Skeletal muscle tissue (tissue), 4 donors: ENCODE results near the gene PRRC2B. TPM values are rescaled to one million over a fixed set of nuclear protein-coding genes. Genes with fewer than 3 reads are reported as not detected.
"Not testable (repeated sequence)": the region's sequence is repeated elsewhere in the genome, so short reads cannot be mapped to it uniquely, and the experiment has no call there.

Source experiments
- H3K27ac ChIP-seq: one replicate; pipeline ENCODE4 v1.7.0; 2013; ENCODE audit warnings: mild to moderate bottlenecking, low read depth, low read length, inconsistent platforms
- H3K27me3 ChIP-seq, 3 donors: one replicate each; pipeline ENCODE4 v1.7.0; 2013; ENCODE audit warnings: low read length in 3 of 3; ENCODE audit not compliant: control insufficient read depth in 3 of 3, insufficient read depth in 3 of 3
- H3K36me3 ChIP-seq, 3 donors: one replicate each; pipeline ENCODE4 v1.7.0; 2013; ENCODE audit warnings: low read length in 3 of 3; ENCODE audit not compliant: control insufficient read depth in 3 of 3, insufficient read depth in 3 of 3
- H3K4me1 ChIP-seq, 3 donors: one replicate each; pipeline ENCODE4 v1.7.0; 2013; ENCODE audit warnings: low read length in 3 of 3, mild to moderate bottlenecking in 3 of 3; ENCODE audit not compliant: control insufficient read depth in 3 of 3, insufficient read depth in 3 of 3
- H3K4me3 ChIP-seq, 3 donors: one replicate each; pipeline ENCODE4 v1.7.0; 2013; ENCODE audit warnings: low read length in 3 of 3
- H3K9ac ChIP-seq, 3 donors: one replicate each; pipeline ENCODE4 v1.7.0; 2013; ENCODE audit warnings: low read length in 3 of 3, mild to moderate bottlenecking in 3 of 3, moderate library complexity in 2 of 3, low read depth in 1 of 3
- H3K9me3 ChIP-seq, 3 donors: one replicate each; pipeline ENCODE4 v1.7.0; 2013; ENCODE audit warnings: low read length in 3 of 3; ENCODE audit not compliant: control insufficient read depth in 3 of 3
- total RNA-seq: library from RNA; depleted of rRNA; stranded (reverse); fragments of >200 nt; gene quantifications from one replicate; pipeline ENCODE4 v1.2.3, GENCODE V29; 2014
- donor health status: Osteomylitis.

PRRC2B gene
- total RNA-seq, result 68.4 TPM

DNA sequence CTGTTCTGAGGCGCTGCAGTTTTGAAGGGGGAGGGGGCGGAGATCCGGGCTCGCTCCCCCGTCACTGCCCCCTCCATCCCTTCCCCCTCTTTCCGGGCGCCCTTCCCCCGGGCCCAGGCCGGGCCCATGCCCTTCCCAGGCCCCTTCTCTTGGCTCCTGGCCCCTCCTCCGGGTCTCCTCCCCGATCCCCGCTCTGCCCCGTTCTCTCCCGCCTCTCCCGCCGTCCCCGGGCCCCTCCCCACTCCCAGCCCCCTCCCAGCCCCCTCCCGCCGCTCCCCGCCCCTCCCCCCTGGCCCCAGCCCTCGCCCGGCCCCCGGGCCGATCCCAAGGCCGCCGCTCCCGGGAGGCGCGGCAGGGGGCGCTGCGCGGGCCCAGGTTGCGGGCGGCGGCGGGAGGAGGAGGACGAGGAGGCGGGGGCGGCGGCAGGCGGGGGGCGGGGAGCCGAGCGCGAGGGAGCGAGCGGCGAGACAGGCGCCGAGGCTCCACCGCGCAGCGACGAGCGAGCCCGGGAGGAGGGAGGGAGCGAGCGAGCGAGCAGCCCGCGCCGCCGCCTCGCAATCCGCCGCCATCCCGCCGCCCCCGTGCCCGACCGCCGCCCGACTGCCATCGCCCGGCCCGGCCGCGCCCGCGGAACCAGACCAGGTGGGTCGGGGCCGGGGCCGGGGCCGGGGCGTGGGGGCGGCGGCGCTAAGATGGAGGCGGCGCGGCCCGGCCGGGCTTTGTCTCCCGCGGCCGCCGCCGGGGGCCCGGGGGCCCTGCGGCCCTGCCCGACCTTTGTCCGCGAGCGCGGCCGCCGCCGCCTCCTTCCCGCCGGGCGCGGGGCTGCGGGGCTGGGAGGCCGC is at the start of gene PRRC2B:
Gene PRRC2B (plus strand): TSS at position 465 of the 842 bp plus-strand sequence. CDS start 36,059 bp downstream, outside the sequence.
- Histone ChIP-seq H3K4me1 (peaks cover 36 to 37% (median 36%) of the 10 kb centered on the region in 3 donors), H3K9me3 (no peaks in the 10 kb centered on the region), H3K27ac (peak within 1 kb of the TSS; percentile 87), H3K9ac (peak within 1 kb of the TSS; percentile 77 to 85 (median 78)), H3K4me3 (peak within 1 kb of the TSS; percentile 66 to 73 (median 72)), H3K36me3 (no peaks in the 10 kb centered on the region), H3K27me3 (no peaks in the 10 kb centered on the region)

DNA sequence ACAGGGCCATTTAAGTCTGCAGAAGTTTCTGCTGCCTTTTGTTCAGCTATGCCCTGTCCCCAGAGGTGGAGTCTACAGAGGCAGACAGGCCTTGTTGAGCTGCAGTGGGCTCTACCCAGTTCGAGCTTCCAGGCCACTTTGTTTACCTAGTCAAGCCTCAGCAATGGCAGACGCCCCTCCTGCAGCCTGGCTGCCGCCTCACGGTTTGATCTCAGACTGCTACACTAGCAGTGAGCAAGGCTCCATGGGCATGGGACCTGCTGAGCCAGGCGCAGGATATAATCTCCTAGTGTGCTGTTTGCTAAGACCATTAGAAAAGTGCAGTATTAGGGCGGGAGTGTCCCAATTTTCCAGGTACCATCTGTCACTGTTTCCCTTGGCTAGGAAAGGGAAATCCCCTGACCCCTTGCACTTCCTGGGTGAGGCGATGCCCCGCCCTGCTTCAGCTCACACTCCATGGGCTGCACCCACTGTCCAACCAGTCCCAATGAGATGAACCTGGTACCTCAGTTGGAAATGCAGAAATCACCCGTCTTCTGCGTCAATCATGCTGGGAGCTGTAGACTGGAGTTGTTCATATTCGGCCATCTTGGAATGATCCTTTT is 48.9 kb upstream of the PRRC2B start:
- H3K4me1 ChIP-seq, result peaks cover 6 to 20% (median 8%) of the 10 kb centered on the region in 3 donors
- not testable (repeated sequence) for H3K27me3 ChIP-seq, H3K9me3 ChIP-seq, H3K27ac ChIP-seq, H3K9ac ChIP-seq, H3K4me3 ChIP-seq, H3K36me3 ChIP-seq

DNA sequence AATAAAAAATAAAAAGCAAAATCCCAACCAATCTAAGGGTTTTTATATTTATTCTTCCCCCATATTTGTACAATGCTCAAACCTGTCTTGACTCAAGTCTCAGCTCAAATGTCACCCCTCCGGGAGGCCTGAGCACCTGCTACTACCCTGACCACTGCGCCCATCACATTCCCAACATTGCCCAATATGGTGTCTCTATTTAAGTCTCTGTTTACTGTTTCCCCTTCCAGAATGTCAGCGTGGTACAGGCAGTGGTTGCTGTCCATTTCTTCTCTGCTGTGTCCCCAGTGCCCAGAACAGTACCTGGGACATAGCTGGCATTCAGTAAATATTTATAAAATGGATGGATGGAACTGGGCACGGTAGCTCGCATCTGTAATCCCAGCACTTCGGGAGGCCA is 47.3 kb upstream of the PRRC2B start:
- Histone ChIP-seq H3K4me3 (no peak overlapping the region), H3K9ac (no peak overlapping the region), H3K4me1 (peaks cover 9 to 23% (median 12%) of the 10 kb centered on the region in 3 donors), H3K36me3 (no peaks in the 10 kb centered on the region), H3K27ac (no peak overlapping the region), H3K9me3 (no peaks in the 10 kb centered on the region), H3K27me3 (no peaks in the 10 kb centered on the region)

DNA sequence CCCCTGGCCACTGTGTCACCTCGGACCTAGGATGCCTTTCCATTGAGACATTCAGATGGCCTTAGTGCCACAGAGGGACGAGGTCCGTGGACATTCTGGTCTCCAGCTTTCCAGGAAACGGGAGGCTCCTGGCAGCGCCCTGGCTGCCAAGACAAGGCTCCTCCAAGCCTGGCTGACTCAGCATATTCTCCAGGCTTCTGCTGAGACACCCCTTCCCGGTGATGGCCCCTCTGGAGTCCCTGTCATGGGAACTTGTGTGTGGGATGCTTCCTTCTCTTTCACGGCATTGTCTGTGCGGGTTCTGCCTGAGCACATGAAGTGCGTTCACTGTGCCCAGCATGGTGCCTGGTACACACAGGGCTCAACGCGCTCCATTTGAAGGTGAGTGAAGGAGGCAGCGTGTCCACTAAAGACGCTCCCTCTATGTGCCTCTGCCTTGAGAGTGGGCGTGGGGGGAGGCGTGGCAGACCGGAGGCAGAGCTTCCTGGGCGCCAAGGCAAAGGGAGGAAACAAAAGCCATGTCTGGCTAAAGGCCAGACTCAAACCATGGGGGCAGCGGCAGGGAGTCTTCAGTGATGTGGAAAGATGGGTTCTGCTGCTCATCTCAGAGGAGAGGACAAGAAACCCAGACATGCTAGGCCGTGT is 46.4 kb upstream of the PRRC2B start:
- H3K27ac ChIP-seq, result no peak overlapping the region
- no peaks in the 10 kb centered on the region for H3K9me3 ChIP-seq
- H3K4me1 ChIP-seq, result peaks cover 9 to 23% (median 12%) of the 10 kb centered on the region in 3 donors
- no peaks in the 10 kb centered on the region for H3K36me3 ChIP-seq
- H3K4me3 ChIP-seq, result no peak overlapping the region
- H3K9ac ChIP-seq, result no peak overlapping the region
- no peaks in the 10 kb centered on the region for H3K27me3 ChIP-seq

DNA sequence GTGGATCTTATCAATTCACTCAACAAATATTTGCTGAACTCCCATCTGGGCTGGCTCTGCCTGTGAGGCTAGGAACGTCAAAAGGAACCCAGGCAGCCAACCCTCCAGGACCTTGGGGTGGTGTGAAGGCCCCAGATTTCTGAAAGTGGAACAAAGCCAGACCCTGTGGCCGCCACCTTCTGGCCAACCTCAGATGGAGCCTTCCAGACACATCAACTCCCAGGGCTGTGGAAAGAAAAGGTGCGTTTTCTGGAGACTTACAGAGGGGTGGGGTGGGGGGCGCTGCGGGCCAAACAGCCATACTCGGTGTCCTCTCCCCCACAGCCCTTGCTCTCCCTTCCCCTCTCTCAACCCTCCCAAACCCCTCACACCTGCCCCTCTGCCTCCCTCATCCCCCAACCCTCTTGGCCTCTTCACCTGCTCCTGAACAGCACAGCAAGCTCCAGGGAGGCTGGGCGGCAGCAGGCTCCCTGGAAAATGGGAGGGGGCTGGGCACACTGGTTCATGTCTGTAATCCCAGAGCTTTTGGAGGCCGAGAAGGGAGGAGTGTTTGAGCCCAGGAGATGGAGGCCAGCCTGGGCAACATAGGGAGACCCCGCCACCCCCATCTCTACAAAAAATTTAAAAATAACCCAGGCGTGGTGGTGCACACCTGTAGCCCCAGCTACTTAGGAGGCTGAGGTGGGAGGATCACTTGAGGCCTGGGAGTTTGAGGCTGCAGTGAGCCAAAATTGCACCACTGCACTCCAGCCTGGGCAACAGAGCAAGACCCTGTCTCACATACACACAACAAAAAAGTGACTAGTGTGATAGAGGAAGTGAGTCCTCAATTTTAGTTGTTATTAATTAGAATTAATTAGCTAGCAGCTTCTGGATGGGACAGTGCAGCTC is 45.0 kb upstream of the PRRC2B start:
- peaks cover 9 to 23% (median 12%) of the 10 kb centered on the region in 3 donors for H3K4me1 ChIP-seq
- no peaks in the 10 kb centered on the region for H3K27me3 ChIP-seq
- no peak overlapping the region for H3K4me3 ChIP-seq
- H3K36me3 ChIP-seq, result no peaks in the 10 kb centered on the region
- no peak overlapping the region for H3K27ac ChIP-seq
- no peak overlapping the region for H3K9ac ChIP-seq
- no peaks in the 10 kb centered on the region for H3K9me3 ChIP-seq

DNA sequence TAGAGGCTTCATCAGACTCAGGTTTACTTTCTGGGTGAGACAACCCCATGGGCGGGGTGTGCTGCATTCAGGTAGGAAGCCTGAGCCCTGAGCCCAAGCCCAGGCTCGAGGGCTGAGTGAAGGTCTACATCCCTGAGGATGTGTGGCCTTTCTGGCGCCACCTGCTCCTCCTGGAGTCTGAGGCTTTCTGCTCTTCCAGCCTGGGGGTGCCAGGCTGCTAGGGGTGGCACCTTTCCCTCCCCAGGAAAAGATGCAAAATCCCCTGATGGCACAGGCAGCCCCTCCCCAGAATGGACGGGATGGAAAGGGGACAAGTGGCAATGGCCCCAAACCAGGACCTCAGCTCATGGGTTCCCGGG is 44.4 kb upstream of the PRRC2B start:
- Histone ChIP-seq H3K36me3 (no peaks in the 10 kb centered on the region), H3K9ac (peak overlapping the region; percentile 57 to 76 (median 68)), H3K27me3 (no peaks in the 10 kb centered on the region), H3K4me3 (peak overlapping the region; percentile 61 to 78 (median 74)), H3K4me1 (peaks cover 9 to 23% (median 12%) of the 10 kb centered on the region in 3 donors), H3K27ac (no peak overlapping the region), H3K9me3 (no peaks in the 10 kb centered on the region)

DNA sequence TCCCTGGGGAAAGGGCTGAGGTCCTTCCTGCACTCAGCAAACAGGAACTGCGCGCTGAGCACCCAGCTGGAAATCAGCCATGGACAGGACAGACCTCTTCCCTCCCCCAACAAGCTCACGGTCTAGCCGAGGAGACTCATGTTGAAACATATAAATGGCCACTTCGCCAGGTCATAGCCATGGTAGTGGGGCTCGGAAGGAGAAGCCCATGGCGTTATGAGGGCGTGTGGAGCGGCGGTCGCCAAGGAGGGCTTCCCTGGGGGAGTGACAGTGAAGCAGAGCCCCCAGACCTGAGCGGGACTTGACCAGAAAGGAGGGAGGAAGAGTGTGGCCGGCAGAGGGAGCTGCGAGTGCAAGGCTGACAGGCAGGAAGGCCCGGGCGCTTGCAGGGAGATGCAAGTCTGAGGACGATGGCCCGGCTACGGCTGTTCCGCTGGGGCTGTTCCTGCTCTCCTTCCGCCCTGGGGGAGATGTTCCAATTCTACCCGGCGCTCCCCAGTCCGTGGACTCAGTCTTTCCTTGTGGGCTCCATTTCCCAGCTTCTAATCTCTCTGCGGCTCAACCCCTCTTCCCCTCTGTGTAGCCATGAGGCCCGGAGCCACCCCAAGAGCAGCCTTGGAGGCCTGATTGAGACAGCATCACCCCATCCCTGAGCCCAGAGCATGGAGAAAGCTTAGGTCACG is 43.9 kb upstream of the PRRC2B start:
- Histone ChIP-seq H3K9ac (peak overlapping the region; percentile 57 to 76 (median 68)), H3K4me3 (peak overlapping the region; percentile 61 to 78 (median 74))

DNA sequence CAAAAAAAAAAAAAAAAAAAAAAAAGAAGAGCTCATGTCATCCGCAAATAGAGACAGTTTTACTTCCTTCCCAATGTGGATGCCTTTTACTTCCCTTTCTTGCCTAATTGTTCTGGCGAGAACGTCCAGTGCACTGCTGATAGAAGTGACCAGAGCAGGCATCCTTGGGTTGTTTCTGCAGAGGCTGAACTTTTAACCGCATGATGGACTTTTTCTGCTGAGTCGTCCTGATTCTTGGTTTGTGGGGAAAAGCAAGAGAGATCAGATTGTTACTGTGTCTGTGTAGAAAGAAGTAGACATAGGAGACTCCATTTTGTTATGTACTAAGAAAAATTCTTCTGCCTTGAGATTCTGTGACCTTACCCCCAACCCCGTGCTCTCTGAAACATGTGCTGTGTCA is 37.4 kb upstream of the PRRC2B start:
- not testable (repeated sequence) for H3K4me3 ChIP-seq, H3K9ac ChIP-seq, H3K4me1 ChIP-seq, H3K27ac ChIP-seq, H3K9me3 ChIP-seq, H3K36me3 ChIP-seq, H3K27me3 ChIP-seq

More for the DNA sequence above, 43.9 kb upstream of the PRRC2B start:
- Histone ChIP-seq H3K27me3 (no peaks in the 10 kb centered on the region), H3K4me1 (peaks cover 9 to 23% (median 12%) of the 10 kb centered on the region in 3 donors), H3K36me3 (no peaks in the 10 kb centered on the region), H3K9me3 (no peaks in the 10 kb centered on the region), H3K27ac (no peak overlapping the region)

DNA sequence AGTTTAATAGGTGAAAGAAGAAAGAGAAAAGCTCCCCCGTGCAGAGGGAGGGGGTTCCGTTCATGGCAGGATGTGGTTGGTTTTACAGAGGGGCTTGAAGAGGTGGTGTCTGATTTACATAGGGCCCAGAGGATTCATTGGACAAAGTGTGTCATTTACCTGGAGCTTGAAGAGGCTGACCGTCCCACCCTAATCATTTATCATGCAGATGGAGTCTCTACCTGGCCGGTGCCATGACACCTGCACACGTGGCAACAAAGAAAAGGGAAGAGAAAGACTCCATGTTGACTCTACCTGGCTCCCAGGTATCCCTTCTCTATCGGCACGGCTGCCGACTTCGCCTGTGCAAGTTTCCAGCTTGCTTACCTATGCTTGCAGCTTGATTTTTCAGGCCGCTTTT is 35.3 kb upstream of the PRRC2B start:
- Histone ChIP-seq H3K9ac (no peak overlapping the region), H3K36me3 (no peaks in the 10 kb centered on the region), H3K4me1 (peaks cover 3 to 5% (median 5%) of the 10 kb centered on the region in 3 donors), H3K27ac (no peak overlapping the region), H3K27me3 (no peaks in the 10 kb centered on the region), H3K9me3 (no peaks in the 10 kb centered on the region), H3K4me3 (no peak overlapping the region)
